ENCODE measurements around the gene MYH8. TPM values are rescaled to one million over a fixed set of nuclear protein-coding genes. Genes with fewer than 3 reads are reported as not detected.

Gene MYH8
- total RNA-seq = not detected

GRCh38 chr17:10421900-10422542 is at the start of gene MYH8:
Gene MYH8, minus strand, starts transcription at chr17:10421950. Its CDS starts 1,723 bp downstream, at chr17:10420227.
- no peak for DNase-seq (ENCODE audit: low read depth in 2 of 3, low spot score in 2 of 3)

- no peak for DNase-seq (ENCODE audit: low read depth in 2 of 3, low spot score in 2 of 3)
Measured at GRCh38 chr17:10469459-10469858, 47.7 kb upstream of the MYH8 start, which contains the start of gene MYH4. Gene MYH4, minus strand, starts transcription at chr17:10469559. Its CDS starts 2,814 bp downstream, at chr17:10466745.

GRCh38 chr17:10463402-10463801 is 41.7 kb upstream of the MYH8 start:
- DNase-seq (ENCODE audit: low read depth in 2 of 3, low spot score in 2 of 3) = no peak

GRCh38 chr17:10460062-10460461 is 38.3 kb upstream of the MYH8 start:
- DNase-seq (ENCODE audit: low read depth in 2 of 3, low spot score in 2 of 3) = no peak

GRCh38 chr17:10458701-10459100 is 37.0 kb upstream of the MYH8 start:
- DNase-seq (ENCODE audit: low read depth in 2 of 3, low spot score in 2 of 3) = no peak

GRCh38 chr17:10457952-10458351 is 36.2 kb upstream of the MYH8 start:
- DNase-seq (ENCODE audit: low read depth in 2 of 3, low spot score in 2 of 3) = no peak

GRCh38 chr17:10447026-10447931 is 25.5 kb upstream of the MYH8 start:
- no peak for DNase-seq (ENCODE audit: low read depth in 2 of 3, low spot score in 2 of 3)

GRCh38 chr17:10439816-10440215 is 18.1 kb upstream of the MYH8 start:
- DNase-seq (ENCODE audit: low read depth in 2 of 3, low spot score in 2 of 3) = no peak

- no peak for DNase-seq (ENCODE audit: low read depth in 2 of 3, low spot score in 2 of 3)
Measured at GRCh38 chr17:10435096-10435495, 13.3 kb upstream of the MYH8 start.

- DNase-seq (ENCODE audit: low read depth in 2 of 3, low spot score in 2 of 3) = no peak
Measured at GRCh38 chr17:10429421-10430045, 7.8 kb upstream of the MYH8 start.

- DNase-seq (ENCODE audit: low read depth in 2 of 3, low spot score in 2 of 3) = no peak
Measured at GRCh38 chr17:10428781-10429180, 7.0 kb upstream of the MYH8 start.

- no peak for DNase-seq (ENCODE audit: low read depth in 2 of 3, low spot score in 2 of 3)
Measured at GRCh38 chr17:10421211-10421610, 539 bp downstream of the MYH8 start.

- no peak for DNase-seq (ENCODE audit: low read depth in 2 of 3, low spot score in 2 of 3)
Measured at GRCh38 chr17:10420811-10421210, 939 bp downstream of the MYH8 start.

- no peak for DNase-seq (ENCODE audit: low read depth in 2 of 3, low spot score in 2 of 3)
Measured at GRCh38 chr17:10417431-10417830, 4.3 kb downstream of the MYH8 start.

- DNase-seq (ENCODE audit: low read depth in 2 of 3, low spot score in 2 of 3) = no peak
Measured at GRCh38 chr17:10415161-10415560, 6.6 kb downstream of the MYH8 start.

- no peak for DNase-seq (ENCODE audit: low read depth in 2 of 3, low spot score in 2 of 3)
Measured at GRCh38 chr17:10403589-10403988, 18.2 kb downstream of the MYH8 start.

GRCh38 chr17:10398352-10398751 is 23.4 kb downstream of the MYH8 start:
- DNase-seq (ENCODE audit: low read depth in 2 of 3, low spot score in 2 of 3) = no peak

- no peak for DNase-seq (ENCODE audit: low read depth in 2 of 3, low spot score in 2 of 3)
Measured at GRCh38 chr17:10396524-10397163, 25.1 kb downstream of the MYH8 start.

GRCh38 chr17:10394201-10394887 is 27.4 kb downstream of the MYH8 start:
- DNase-seq (ENCODE audit: low read depth in 2 of 3, low spot score in 2 of 3) = no peak

GRCh38 chr17:10392880-10393279 is 28.9 kb downstream of the MYH8 start:
- no peak for DNase-seq (ENCODE audit: low read depth in 2 of 3, low spot score in 2 of 3)
